GM12864 (cell line): ENCODE measurements around the gene CCDC30.

Experiments
- DNase-seq: peaks from one replicate; pipeline ENCODE4 v3.0.0-alpha.2; 2011; ENCODE audit warnings: low read depth
- H3K4me3 ChIP-seq: 2 replicates; pipeline ENCODE4 v1.5.1; 2011; ENCODE audit warnings: mild to moderate bottlenecking, low read depth, low read length, control low read depth
- TF ChIP-seq, protein P1 (sequence below): IDR thresholded peaks from 2 replicates; pipeline ENCODE4 v1.5.1; 2011; ENCODE audit warnings: low read depth, mild to moderate bottlenecking, moderate library complexity, low read length, control low read depth, inconsistent platforms; ENCODE audit errors: missing control alignments

Gene CCDC30

DNA sequence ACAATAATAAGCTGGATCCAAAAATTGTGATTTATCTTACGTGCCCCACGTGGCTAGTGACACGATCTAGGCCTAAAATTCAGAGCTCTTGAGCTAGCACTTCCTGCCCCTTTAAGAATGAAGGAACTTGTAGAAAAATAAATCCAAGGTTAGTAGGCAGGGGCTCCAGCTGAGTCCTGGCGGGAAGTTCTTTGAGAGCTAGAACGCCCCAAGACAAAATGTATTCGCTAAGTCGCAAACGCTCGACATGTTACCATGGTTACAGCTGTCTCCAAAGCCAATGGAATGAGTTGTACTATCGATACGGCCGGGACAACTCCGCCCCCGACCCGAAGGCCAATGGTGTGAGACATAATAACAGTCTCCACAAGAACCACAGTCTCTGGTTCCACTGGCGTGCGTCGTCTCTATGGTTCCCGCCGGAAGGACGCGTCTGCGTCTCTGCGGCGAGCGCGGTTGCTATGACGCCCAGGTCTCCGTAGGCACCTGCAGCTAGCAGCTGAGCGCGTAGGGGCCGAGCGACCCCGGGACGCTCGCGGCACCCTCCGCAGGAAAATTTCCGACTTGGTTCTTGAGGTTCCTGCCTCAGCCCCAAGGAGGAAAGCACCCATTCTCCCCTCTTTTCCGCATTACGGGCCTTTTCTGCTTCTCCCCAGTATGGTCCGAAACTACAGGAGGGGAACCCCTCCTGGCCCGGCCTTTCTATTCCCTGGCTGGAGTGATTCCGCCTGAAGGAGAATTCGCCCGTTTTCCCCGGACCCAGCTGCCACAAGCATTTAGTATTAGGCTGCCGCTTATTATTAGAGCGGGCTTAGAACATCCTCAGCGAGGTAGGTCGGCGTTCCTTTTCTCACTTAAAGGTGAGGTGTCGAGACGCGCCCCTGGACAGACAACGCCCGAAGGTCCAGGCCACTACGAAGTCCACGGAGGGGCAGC lies at the start of gene CCDC30:
Gene CCDC30, plus strand, starts transcription at position 459 of the 936 bp plus-strand sequence. CDS start 17,266 bp downstream, outside the sequence.
- TF ChIP-seq, protein P1, sequence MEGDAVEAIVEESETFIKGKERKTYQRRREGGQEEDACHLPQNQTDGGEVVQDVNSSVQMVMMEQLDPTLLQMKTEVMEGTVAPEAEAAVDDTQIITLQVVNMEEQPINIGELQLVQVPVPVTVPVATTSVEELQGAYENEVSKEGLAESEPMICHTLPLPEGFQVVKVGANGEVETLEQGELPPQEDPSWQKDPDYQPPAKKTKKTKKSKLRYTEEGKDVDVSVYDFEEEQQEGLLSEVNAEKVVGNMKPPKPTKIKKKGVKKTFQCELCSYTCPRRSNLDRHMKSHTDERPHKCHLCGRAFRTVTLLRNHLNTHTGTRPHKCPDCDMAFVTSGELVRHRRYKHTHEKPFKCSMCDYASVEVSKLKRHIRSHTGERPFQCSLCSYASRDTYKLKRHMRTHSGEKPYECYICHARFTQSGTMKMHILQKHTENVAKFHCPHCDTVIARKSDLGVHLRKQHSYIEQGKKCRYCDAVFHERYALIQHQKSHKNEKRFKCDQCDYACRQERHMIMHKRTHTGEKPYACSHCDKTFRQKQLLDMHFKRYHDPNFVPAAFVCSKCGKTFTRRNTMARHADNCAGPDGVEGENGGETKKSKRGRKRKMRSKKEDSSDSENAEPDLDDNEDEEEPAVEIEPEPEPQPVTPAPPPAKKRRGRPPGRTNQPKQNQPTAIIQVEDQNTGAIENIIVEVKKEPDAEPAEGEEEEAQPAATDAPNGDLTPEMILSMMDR = no peak
- peak; percentile 93 for DNase-seq
- peak within 1 kb of the TSS; percentile 68 for H3K4me3 ChIP-seq

DNA sequence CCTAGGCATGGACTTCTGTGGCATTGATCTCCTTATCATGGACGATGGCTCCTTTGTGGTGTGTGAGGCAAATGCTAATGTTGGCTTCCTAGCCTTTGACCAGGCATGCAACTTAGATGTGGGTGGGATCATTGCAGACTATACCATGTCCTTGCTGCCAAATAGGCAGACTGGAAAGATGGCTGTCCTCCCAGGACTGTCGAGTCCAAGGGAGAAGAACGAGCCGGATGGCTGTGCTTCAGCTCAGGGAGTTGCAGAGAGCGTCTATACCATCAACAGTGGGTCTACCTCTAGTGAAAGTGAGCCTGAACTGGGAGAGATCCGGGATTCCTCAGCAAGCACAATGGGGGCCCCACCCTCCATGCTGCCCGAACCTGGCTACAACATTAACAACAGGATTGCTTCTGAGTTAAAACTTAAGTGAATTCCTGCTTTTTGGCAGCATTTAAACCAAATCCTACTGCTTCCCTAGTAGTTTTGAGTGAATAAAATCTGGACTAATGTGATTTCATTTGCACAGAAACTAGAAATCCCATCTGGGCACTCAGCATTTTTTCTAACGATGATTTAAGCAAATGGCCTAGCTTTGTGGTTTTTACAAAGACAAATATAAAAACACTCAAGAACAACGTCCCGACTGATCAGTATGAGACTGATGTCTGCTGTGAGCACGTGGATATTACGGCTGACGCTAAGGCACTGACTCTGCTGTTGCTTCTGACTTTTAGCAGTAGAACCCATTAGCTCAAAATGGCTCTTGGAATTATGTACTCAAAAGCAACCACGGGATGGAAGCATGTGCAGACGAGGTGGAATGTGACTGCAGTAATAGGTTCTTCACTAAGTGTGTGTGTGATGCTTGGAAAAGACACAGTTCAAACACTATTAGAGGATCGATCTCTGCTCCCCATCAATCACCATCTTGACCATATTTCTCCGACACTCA lies 48.3 kb upstream of the CCDC30 start:
- DNase-seq = no peak
- TF ChIP-seq, protein P1 = no peak
- H3K4me3 ChIP-seq = no peak overlapping the region

DNA sequence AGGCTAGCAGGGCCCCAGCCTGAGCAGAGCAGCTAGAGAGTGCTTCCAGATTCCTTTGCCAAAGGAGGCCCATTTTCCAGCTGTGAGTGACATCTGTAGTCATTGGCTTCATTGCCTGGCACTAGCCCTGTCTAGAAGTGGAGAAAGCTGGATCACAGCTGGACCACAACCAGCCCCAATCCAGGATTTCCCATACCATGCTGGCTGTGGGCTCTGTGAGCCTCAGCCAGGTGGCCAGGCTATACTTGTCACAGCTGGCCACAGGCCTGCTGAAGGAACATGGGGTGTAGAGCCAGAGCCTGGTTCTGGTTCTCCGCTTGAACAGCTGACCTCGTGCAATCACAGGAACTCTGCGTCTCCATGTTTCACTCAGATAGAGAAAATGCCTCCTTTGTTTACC lies 45.9 kb upstream of the CCDC30 start:
- no peak for DNase-seq
- H3K4me3 ChIP-seq = no peak overlapping the region
- TF ChIP-seq, protein P1 = no peak

DNA sequence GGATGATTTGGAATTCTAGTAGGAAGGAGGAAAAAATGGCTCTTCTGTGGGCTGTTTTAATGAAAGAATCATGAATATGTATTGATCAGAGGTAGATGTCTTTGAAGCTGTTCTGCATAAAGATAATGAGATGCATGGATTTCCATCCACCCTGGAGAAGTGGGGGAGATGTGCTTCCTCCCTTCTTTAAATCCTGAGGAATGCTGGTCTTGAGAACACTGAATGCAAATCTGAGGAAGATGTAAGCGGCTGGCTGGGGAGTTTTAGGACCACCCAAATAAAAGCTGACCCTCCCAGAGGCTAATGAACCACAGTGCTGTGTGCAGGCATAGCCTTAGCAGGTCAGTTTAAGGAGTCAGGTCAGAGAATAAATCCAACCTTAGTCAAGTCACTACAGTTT lies 44.6 kb upstream of the CCDC30 start:
- no peak overlapping the region for H3K4me3 ChIP-seq
- TF ChIP-seq, protein P1 = no peak
- no peak for DNase-seq

DNA sequence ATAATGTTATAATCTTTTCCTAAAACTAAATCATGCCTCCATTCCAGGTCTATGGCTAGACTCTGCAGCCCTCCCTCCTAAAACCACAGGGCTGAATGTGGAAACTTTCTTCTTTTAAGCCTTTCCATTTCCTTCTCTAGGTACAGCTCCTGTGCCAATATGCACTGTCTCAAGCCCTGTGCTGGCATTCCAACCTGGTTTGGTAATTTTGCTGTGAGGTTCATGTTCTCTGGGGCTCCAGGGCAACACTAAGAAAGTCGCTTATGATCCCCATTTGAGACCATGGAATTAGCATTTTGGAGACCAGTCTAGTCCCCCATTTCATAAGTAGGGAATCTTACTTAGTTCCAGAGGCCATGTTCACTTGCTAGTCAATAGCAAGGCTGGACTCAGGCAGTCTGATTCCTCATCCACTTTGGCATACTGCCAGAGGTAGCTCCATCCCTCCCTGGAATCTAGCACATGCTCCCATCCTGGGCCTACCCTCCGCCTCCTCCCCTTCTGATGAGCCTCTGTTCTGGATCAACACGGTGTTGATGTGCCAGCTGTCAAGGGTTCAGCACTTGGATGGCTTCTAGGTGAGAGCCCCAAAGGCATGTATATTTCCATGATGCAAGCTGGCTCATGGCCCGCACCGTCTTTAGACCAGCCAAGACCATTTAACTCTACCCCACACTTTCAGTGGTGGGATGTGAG lies 43.8 kb upstream of the CCDC30 start:
- TF ChIP-seq, protein P1 = no peak
- no peak overlapping the region for H3K4me3 ChIP-seq
- no peak for DNase-seq

DNA sequence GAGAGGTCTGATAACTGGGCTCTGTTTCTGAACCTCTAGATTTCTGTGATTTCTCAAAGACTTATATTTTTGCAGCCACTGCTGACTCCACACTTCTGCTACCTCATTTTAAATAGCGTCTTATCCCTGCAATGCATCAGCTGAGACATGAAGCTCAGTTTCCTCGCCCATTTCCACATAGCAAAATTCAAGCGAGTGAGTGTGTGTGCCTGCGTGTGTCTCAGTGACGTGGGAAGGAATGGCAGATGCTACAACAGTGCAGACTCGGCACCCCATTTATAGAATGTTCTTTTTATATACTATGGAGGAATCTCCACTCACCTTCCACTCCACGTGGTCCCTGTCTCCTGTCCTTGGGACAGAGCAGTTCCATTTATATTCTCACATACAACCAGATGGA lies 43.0 kb upstream of the CCDC30 start:
- TF ChIP-seq, protein P1 = no peak
- DNase-seq = no peak
- H3K4me3 ChIP-seq = no peak overlapping the region
